Measurements from ENCODE around the gene PRDM15.

PRDM15 gene

DNA sequence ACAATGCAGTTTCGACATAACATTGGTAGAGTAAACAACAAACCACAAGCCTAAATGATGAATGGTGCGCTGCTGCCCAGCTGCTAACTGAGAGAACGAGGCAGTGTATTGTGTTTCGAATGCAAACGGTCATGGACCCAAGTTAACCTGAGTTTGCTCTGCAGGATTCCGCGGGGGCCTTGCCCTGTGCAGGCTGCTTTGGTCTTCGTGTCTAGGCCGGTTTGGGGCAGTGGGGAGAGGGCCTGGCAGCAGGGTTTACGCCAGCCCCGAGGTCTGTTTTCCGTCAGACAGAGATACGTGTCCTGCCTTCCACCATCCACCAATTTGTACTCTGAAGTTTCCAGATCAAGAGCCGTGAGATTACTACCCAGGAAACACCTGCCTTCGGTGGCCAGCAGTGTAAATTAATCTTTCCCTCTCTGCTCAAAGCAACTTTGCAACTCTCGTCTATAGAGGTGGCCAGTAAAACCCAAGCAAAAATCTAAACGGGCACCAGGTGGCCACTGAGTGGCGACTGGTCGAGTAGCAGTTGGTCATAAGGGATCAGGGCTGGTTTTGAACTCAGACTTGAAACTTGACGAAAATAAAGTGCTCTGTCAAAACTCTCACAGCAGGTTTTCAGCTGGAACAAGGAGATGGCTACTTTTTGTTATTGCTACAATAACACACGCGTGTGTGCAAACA, 6.3 kb upstream of the PRDM15 start:
- peak; percentile 14 for DNase-seq

DNA sequence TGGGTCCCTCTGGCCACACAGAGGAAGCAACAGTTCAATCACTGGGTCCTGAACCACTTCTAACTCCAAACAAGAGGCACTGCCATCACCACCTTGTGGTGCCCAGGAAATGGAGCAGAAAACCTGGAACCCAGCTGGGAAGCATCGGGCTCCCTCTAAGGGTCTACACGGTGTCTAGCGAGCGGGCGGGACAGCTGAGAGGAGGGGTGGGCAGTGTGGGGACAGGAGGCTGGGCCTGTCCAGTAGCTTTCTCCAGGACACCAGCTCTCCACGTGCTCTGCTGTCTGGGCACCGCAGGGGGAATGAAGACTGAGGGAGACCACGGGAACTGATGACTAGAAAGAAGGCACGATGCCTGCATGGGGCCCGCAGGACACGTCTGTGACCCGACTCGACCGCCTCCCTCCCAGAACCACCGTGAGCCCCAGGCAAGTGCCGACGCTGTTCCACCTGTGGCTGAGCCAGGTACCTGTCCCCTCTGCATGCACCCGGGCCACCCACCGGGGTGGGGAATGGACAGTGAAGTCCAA, 5.4 kb upstream of the PRDM15 start:
- DNase-seq = no peak

DNA sequence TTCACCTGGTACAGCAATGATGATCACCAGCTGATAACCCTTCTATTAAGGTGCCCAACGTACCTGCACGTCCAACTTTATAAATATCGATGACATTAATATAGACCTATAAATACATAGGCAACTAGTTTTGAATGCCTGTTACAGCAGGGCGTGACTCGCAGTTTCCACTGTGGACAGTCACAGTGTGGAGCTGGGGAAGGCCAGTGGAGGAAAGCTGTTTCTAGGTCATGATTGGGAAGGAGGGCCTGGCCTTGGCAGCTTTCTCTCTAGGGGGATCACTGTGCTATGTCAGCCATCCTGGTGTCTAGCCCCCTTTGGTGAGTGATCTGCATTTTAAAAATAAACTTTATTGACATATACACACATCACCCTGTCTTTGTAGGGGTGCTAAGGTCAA, 4.4 kb upstream of the PRDM15 start:
- DNase-seq = no peak

DNA sequence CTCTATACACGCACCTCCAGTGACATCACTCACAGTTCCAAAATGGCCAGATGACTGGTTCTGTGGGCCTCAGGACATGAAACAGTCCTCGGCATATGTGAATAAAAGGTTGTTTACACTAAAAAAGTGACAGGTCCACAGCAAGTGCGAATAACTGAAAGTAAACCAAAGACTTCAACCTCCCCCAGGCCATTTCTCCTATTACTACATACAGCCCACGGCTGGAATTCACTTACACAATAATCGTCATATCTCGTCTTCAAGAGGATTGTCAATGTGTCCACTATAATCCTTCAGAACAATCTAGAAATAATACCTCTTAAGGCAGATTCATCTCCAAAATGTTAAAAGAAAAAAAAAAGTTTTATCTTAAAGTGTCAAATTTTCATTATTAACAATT, 1.9 kb upstream of the PRDM15 start:
- DNase-seq = no peak

DNA sequence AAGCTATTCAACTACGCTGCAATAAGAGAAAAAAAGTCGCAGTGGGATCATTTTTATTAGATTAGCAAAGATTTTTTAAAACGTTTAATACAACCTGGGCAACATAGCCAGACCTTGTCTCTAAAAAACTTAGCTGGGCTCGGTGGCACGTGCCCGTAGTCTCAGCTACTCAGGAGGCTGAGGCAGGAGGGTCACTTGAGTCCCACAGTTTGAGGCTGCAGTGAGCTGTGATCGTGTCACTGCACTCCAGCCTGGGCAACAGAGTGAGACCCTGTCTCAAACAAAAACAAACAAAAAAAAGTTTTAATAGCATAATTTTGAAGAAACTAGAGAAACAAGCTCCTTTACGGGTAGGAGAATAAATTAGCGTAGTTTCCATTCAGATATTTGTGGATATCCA, 1.0 kb upstream of the PRDM15 start:
- DNase-seq = no peak

DNA sequence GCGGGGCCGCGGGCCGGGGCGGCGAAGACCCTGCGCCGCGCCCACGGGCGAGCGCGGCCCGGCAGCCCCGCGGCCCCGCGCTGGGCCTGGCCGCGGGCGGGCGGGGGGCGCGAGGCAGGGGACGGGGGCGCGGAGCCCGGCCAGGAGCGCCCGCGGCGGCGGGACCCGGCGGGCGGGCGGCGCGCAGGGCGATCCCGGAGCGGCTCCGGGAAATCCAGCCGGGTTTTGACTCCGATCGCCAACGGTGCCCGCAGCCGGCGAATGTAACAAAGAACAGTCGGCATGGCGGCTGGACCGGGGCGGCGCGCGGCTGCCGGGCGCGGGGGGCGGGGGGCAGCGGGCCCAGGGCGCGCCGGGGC, 334 bp downstream of the PRDM15 start:
- DNase-seq = peak; percentile 43

DNA sequence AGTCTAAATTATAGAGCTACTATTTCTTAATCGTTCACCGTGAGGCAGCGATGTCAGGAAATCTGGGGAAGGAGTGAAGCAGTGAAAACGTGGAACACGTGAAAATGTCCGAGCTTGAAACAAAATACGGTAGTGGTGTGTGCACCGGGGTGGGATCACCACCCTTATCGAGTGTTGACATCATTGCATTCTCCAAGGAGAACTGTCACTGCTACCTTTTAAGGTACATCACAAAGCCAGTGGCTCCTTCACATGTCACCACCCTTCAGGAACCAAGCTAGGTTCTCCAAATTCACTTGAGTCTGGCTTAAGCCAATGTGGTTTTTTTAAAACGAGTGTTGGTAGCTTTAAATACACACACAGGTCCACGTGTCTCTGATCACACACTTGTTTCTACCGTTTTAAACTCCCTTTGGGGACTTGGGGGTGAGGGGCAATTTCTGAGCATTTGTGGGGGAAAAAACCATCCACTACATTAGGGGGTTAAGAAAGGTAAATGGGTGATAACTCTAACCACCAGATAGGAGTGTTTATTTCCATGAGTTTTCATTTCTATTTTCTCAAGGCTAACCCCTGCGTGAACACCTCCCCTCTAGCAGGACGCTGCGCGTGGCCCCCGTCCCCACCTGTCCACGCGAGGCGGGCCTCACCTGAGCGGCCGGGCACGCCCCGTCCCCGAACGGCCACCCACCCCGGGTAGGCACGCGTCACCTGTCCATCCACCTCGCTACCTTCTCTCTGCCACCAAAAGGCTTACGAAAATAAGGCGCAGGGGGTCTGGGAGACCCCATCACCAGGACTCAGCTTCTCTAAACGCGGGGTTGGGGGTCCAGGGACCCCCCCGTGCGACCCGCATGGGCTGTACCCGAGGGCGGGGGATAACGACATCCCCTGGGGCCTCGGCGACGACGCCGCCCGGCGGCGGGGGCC, 978 bp downstream of the PRDM15 start:
- peak; percentile 61 for DNase-seq

DNA sequence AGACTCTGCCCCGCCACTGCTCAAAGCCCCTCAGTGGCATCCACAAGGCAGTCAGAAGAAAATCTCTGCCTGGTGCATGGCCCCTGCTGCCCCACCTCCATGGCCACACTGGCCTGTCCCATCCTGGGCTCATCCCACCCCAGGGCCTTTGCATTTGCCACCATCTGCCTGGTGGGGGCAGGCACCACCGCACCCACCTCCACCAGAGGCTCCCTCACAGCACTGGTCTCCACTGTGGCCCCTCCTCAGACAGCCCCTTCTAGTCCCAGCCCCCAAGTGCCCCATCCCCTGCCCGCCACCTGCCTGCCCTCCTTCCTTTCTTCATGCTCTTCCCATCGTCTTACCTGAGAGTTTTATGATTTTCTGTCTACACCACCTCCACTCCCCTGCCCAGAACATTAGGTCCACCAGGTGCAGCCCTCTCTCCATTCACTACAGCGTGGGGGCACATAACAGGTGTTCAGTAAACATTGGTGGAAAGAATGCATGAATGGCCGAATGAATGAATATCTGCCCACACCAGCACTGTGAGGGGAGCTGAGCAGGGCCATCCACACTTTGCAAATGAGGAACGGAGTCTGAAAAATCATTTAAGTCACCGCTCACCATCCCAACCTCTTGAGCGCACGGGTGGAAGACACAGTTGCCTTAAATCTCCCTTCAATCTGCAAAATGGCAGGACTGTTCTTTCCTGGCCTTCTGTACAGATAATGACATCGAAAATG, 2.1 kb downstream of the PRDM15 start:
- DNase-seq = no peak

DNA sequence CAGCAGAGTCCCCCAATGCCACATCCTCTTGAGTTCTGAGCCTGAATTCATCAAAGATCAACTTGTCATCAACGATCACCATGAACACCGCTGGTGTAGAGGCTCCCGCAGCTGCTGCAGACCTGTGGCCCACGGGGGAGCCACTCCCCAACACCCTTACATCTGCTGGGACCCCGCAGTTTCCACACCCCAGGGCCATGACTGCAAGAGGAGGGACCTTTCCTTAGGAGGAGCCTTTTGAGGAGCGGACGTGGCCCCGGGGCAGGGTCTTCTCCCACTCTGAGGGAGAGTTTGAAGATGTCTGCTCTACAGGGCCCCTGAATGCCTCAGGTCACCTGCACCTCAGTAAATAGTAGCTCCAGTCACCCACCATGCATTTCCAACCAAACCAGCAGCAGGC, 2.7 kb downstream of the PRDM15 start:
- DNase-seq = no peak

DNA sequence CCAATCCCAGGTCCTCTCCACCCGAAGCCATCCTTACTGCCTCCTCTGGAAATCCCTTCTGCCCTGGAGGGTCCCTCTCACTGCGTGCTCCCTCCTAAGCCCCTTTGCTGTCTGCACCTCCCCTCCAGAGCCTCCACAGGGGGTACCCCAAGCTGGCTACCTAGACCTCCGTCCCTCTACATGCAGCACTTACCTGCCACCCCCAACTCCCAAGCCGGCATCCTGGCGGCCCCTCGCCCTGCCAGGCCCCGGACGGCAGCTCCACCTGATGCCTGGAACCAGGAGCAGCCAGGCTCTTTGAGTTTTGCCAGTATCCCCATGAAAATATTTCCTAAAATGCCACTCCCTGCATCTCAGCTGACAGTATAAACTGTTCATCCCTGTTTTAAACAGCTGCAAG, 4.1 kb downstream of the PRDM15 start:
- DNase-seq = no peak

DNA sequence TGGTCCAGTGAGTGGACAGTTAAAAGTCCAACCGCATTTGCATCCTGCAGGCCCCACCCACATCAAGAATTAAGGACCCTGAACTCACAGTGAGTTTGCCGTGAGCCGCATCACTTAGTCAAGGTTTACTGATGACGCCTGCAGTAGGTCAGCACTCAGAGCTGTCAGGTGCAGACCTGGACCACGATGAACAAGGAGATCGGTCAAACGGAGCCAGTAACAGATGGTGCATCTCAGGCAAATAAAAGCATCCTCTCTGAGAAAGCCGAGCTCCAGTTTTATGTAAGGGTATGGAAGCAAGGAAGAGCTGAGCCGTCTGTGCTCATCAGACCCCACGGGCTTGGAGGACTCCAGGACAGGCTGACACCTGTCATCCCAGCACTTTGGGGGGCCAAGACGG, 4.5 kb downstream of the PRDM15 start:
- DNase-seq = no peak

DNA sequence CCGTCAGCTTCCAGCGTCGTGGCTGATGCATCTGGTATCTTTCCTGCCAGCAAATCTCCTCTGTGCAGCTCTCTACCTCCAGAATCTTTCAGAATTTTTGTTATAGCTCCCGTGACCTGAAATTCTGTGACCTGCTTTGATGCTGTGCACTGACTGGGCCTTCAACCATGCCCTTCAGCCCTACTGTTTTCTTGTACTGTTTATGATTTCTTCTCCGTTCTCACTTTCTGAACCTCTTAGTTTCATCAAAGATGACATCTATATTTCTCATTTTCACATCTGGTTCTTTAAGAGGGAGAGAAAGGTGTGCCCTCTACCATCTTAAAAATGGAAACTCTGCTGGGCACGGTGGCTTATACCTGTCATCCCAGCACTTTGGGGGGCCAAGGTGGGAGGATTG, 5.7 kb downstream of the PRDM15 start:
- no peak for DNase-seq

DNA sequence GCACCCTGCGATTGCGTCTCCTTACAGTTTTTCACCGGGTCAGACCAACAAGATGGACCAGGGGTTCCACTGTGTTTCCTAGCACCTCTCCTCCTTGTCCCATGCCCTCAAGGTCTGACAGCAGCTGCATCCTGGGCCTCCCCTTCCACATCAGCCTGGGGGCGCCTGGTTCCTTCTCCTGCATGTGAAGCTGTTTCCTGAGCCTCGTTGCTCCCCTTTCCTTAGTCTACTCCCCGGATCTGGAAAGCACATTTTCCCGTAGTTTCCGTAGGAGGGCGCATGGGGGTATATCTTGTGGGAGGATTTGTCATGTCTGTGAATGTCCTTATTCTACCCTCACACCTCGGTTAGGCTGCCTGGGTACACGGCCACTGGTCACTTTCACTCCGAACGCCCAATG, 6.1 kb downstream of the PRDM15 start:
- no peak for DNase-seq

DNA sequence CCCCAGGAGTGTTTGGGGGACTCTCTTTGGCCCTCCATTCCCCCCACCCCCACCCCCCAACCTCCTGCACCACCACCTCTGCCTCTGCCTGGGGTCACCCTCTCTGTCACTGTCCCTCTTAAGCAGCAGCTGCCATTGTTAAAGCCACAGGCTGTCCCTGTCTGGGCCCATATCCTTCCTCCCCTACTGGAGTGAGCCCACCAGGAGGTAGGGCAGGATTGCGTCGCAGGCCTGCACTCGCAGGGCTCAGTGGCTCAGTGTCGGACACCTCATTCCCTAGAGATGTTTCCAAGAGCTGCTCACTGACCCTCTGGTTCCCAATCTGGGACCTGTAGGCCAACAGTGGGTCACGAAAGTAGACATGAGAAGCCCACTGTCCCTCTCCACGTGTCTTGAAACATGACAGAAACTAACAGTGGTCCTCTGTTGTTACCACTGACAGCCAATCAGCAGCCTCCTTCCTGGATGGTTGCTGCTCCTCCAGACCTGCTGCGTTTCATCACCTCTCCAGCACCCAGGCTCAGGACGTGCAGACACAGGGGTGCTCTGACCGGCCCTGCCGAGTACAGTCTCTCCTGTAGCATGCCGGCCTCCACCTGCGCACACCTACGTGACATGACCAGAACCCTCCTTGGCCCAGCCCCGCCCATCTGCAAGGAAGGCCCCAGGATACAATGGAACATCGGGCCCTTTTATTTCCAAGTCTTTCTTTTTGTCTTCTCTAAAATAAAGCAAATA, 7.7 kb downstream of the PRDM15 start:
- DNase-seq = no peak

DNA sequence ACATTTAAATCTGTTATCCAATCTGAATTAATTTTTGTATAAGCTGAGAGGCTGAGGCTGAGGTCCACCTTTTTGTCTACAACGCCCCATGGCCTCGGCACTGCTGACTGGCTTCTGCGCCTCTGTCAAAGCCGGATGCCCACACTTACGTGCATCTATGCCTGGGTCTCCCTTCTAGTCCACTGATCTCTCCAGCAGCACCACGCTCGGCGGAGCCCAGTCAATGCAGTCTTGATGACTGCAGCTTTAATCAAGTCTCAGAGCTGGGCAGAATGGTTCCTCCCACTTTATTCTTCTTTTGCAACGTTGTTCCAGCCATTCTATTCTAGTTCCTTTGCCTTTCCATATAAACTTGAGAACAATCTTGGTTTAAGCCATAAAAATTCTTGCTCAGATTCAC, 9.4 kb downstream of the PRDM15 start:
- DNase-seq = no peak

DNA sequence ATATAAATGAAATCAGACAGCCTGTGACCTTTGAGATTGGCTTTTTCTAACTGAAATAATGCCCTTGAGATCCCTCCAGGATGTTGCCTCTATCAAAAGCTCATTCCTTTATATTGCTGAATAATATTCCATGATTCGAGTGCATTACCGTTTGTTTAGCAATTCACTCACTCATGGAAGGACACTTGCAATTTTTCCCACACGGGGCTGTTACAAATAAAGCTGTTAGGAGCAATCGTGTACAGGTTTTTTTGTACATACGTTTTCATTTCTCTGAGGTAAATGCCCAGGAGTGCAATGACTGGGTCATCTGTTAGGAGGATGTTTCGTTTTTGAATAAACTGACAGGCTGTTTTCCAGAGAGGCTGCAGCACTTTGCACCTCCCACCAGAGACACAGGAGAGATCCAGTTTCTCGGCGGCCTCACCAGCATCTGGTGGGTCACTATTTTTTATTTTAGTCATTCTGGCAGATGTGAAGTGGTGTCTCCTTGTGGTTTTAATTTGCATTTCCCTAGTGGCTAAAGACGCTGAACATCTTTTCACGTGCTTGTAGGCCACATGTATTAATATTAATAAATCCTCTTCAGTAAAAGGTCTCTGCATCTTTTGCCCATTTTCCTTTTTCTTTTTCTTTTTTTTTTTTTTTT, 11.0 kb downstream of the PRDM15 start:
- no peak for DNase-seq

DNA sequence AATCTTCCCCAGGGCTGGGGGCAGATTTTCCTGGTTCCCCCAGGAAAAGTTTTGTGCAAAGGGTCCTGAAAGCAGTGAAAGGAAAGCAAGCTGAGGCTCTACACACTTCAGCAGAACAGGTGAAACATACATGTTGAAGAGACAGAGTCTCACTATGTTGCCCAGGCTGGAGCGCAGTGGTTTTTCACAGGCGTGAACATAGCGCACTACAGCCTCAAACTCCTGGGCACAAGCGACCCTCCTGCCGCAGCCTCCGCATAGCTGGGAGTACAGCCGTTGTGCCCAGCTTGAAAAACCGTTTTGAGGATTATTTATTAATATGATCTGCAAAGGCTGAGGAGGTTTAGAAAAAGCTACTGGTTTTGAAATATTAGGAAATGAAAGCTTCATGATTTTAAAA, 11.8 kb downstream of the PRDM15 start:
- no peak for DNase-seq

DNA sequence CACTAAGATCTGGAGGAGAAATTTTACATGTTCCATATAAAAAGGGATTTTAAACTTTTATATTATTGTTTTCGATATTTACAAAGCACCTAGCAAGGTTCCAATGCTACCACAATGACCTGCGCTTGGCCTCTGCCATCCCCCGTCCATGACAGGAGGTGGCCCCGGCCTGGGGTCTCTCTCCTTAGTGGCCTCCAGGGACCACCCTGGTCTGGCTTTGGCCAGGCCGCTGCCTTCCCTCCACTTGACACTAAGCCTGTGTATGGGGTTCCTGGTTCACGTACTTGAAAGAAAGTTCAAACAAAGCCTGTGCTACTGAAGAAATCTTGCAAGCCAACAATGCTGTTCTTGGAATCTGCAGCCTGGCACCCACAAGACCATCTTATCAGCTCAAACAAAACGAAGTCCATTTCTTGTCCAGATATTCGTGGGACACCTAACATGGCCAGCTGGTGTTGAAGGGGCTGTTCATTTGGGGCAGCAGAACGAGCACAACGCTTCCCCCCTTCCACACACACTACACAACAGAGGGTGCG, 12.8 kb downstream of the PRDM15 start:
- no peak for DNase-seq

DNA sequence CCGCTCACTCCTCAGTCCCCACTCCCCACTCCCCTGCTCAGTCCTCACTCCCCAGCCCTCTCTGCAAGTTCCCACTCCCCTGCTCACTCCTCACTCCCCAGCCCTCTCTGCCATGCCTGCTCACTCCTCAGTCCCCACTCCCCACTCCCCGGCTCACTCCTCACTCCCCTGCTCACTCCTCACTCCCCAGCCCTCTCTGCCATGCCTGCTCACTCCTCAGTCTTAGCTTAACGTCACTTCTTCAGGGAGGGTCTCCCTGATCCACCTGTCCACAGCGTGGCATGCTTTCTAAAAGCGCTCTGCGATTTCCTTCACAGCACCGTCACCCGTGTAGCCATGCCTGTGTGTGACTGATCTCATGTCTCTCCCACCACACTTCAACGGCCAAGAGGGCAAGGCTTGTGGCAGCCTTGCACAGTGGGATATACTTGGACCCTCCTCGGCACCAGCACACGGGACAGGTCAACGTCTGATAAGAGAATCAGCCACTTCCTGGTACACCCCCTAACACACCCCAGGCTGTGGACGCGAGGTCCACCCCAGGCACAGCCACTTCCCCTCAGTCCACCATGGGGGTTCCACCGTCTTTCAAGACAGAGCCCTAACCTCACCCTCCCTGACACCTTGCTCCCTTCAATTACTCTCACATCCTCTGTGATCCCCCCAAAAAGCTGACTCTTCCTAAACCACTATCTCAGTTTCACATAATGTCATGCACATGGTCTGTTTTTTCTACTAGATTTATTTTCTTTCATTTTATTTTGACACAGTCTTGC, 14.0 kb downstream of the PRDM15 start:
- DNase-seq = no peak

DNA sequence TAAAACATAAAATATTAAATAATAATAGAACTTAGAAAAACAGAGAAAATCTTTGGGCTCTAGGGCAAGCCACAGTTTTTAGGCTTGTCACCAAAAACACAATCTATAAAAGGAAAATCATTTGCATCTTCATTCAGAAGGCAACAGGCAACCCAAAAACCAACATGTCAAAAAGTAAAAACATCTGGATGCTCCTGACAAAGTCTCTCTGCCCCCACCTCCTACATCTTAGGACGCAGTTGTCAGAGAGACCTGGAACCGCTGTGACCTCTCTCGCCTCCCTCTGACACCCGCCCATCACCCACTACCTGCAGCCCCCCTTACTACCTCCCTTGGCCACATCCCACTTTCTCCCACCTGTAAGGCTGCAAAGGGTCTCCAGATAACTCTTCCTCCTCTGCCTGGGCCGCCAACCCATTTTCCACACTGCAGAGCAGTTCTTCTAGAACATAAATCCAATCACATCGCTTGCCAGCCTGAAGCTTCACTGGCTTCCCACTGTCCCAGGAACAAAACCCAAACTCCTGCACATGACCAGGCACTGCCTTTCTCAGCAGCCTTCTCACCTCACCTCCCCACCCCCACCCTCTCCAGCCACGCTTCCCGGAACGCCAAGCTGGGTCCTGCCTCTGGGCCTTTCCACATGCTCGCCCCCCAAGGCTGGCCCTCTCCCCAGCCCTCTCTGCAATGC, 14.7 kb downstream of the PRDM15 start:
- DNase-seq = no peak

DNA sequence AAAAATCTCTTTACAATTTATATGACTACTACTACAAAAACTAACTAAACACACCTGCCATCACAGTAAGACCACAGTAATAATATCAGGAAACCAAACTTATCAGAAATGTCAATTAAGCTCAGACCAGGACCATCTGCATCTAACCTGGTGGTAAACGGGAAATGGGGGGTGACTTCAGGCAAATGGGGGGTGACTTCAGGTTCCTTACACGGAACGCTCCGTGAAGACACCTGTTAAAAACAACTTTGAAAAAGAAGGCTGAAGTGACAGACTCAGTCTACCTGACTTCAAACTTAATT, 15.8 kb downstream of the PRDM15 start:
- no peak for DNase-seq

All from MV-4-11 (cell line).